Neutrophil (primary cell): ENCODE data around the gene HERC5.
"Not testable (repeated sequence)": the region's sequence is repeated elsewhere in the genome, so short reads cannot be mapped to it uniquely, and the experiment has no call there.

Experiments used
- H3K27ac ChIP-seq: fragments of 200-600 bp; sonication (generic); 2 replicates; pipeline ENCODE4 v1.5.1; 2016; ENCODE audit warnings: mild to moderate bottlenecking, moderate library complexity
- H3K27me3 ChIP-seq: fragments of 200-600 bp; sonication (generic); 2 replicates; pipeline ENCODE4 v1.6.0; 2016; ENCODE audit warnings: mild to moderate bottlenecking
- H3K36me3 ChIP-seq: fragments of 200-600 bp; sonication (generic); 2 replicates; pipeline ENCODE4 v1.5.1; 2017
- H3K4me1 ChIP-seq, 2 experiments: fragments of 200-600 bp in 1 of 2; sonication (generic) in 1 of 2; 1 replicate in 1 of 2; 2 replicates in 1 of 2; pipeline versions ENCODE4 v1.5.1 to v1.6.1; 2013 to 2016; ENCODE audit warnings: low read depth in 1 of 2, low read length in 1 of 2, mild to moderate bottlenecking in 1 of 2, moderate library complexity in 1 of 2; ENCODE audit not compliant: control insufficient read depth in 1 of 2, insufficient read depth in 1 of 2
- H3K4me3 ChIP-seq, 2 experiments: fragments of 200-600 bp in 1 of 2; sonication (generic) in 1 of 2; 1 replicate in 1 of 2; 2 replicates in 1 of 2; pipeline ENCODE4 v1.5.1; 2013 to 2016; ENCODE audit warnings: low read depth in 1 of 2, low read length in 1 of 2, mild to moderate bottlenecking in 1 of 2, moderate library complexity in 1 of 2
- H3K9me3 ChIP-seq: fragments of 200-600 bp; sonication (generic); 2 replicates; pipeline ENCODE4 v1.5.1; 2016
- CTCF ChIP-seq: fragments of 200-600 bp; sonication (generic); IDR thresholded peaks from 2 replicates; pipeline ENCODE4 v1.5.1; 2016; ENCODE audit warnings: antibody characterized with exemption

Gene HERC5

GRCh38 chr4:88429401-88429800 lies 27.5 kb upstream of the HERC5 start:
- H3K4me1 ChIP-seq = no peaks in the 10 kb centered on the region
- H3K27ac ChIP-seq = no peak overlapping the region
- H3K36me3 ChIP-seq = no peaks in the 10 kb centered on the region
- no peak overlapping the region for H3K4me3 ChIP-seq
- H3K27me3 ChIP-seq = no peaks in the 10 kb centered on the region
- no peaks in the 10 kb centered on the region for H3K9me3 ChIP-seq
- TF ChIP-seq CTCF = no peak

GRCh38 chr4:88435987-88436693 lies 20.8 kb upstream of the HERC5 start:
- no peaks in the 10 kb centered on the region for H3K9me3 ChIP-seq
- H3K36me3 ChIP-seq = no peaks in the 10 kb centered on the region
- no peaks in the 10 kb centered on the region for H3K4me1 ChIP-seq
- H3K27me3 ChIP-seq = no peaks in the 10 kb centered on the region
- no peak for TF ChIP-seq CTCF
- no peak overlapping the region for H3K4me3 ChIP-seq
- no peak overlapping the region for H3K27ac ChIP-seq

GRCh38 chr4:88437873-88438272 lies 19.0 kb upstream of the HERC5 start:
- H3K36me3 ChIP-seq, H3K27ac ChIP-seq, H3K27me3 ChIP-seq, H3K4me1 ChIP-seq, H3K9me3 ChIP-seq, H3K4me3 ChIP-seq: not testable (repeated sequence)

- Histone ChIP-seq H3K4me1 (no peaks in the 10 kb centered on the region), H3K4me3 (no peak overlapping the region), H3K9me3 (no peaks in the 10 kb centered on the region), H3K36me3 (no peaks in the 10 kb centered on the region), H3K27ac (no peak overlapping the region), H3K27me3 (no peaks in the 10 kb centered on the region)
- no peak for TF ChIP-seq CTCF
These were observed 17.7 kb upstream of the HERC5 start for GRCh38 chr4:88439161-88439760.

- Histone ChIP-seq H3K27me3 (no peaks in the 10 kb centered on the region), H3K4me3 (no peak overlapping the region), H3K27ac (no peak overlapping the region), H3K4me1 (no peaks in the 10 kb centered on the region), H3K9me3 (no peaks in the 10 kb centered on the region), H3K36me3 (no peaks in the 10 kb centered on the region)
- no peak for TF ChIP-seq CTCF
These were observed 16.8 kb upstream of the HERC5 start for GRCh38 chr4:88440146-88440545.

GRCh38 chr4:88441696-88442095 lies 15.2 kb upstream of the HERC5 start:
- H3K4me3 ChIP-seq = no peak overlapping the region
- no peaks in the 10 kb centered on the region for H3K36me3 ChIP-seq
- H3K27ac ChIP-seq = no peak overlapping the region
- H3K27me3 ChIP-seq = no peaks in the 10 kb centered on the region
- no peaks in the 10 kb centered on the region for H3K9me3 ChIP-seq
- TF ChIP-seq CTCF = no peak
- H3K4me1 ChIP-seq = no peaks in the 10 kb centered on the region
